Small intestine (tissue), 7 donors: Measurements from ENCODE around the gene NAT8L. TPM values are rescaled to one million over a fixed set of nuclear protein-coding genes. Genes with fewer than 3 reads are reported as not detected.
A peak's percentile ranks its signal among the peaks of the same experiment; 100 is the strongest.

ENCODE experiments used
- DNase-seq, 2 donors: peaks; one replicate each; pipeline versions ENCODE4 v3.0.0 to v3.0.0-alpha.2; 2013
- FAIRE-seq: peaks from 2 replicates; lab custom pipeline; 2012; peaks lifted over from hg19 to GRCh38; lab: Jason Lieb, UNC
- H3K27ac ChIP-seq, 3 donors: one replicate each; pipeline ENCODE4 v1.5.1; 2013; ENCODE audit warnings: low read length in 2 of 3, mild to moderate bottlenecking in 2 of 3, control low read depth in 1 of 3, inconsistent platforms in 1 of 3, low read depth in 1 of 3, moderate library complexity in 1 of 3
- H3K27me3 ChIP-seq, 3 donors: one replicate each; pipeline ENCODE4 v1.6.1; 2013; ENCODE audit warnings: low read length in 3 of 3, inconsistent platforms in 1 of 3; ENCODE audit not compliant: control insufficient read depth in 3 of 3, insufficient read depth in 3 of 3
- H3K36me3 ChIP-seq, 3 donors: one replicate each; pipeline ENCODE4 v1.6.1; 2013; ENCODE audit warnings: low read length in 3 of 3, inconsistent platforms in 1 of 3, low read depth in 1 of 3, mild to moderate bottlenecking in 1 of 3, moderate library complexity in 1 of 3; ENCODE audit not compliant: control insufficient read depth in 3 of 3, insufficient read depth in 2 of 3
- H3K4me1 ChIP-seq, 3 donors: one replicate each; pipeline ENCODE4 v1.6.1; 2013; ENCODE audit warnings: low read length in 2 of 3, inconsistent platforms in 1 of 3, low read depth in 1 of 3, mild to moderate bottlenecking in 1 of 3, moderate library complexity in 1 of 3; ENCODE audit not compliant: control insufficient read depth in 3 of 3, insufficient read depth in 2 of 3
- H3K4me3 ChIP-seq, 3 donors: one replicate each; pipeline ENCODE4 v1.5.1; 2013; ENCODE audit warnings: low read length in 3 of 3, control low read depth in 1 of 3, inconsistent platforms in 1 of 3, low read depth in 1 of 3, mild to moderate bottlenecking in 1 of 3, moderate library complexity in 1 of 3
- H3K9me3 ChIP-seq, 2 donors: one replicate each; pipeline ENCODE4 v1.6.1; 2013; ENCODE audit warnings: low read depth in 1 of 2, low read length in 1 of 2; ENCODE audit not compliant: control insufficient read depth in 2 of 2, insufficient read depth in 1 of 2
- WGBS, 3 donors: extraction: QIAGEN DNeasy Blood & Tissue Kit; methylation state at CpG; one replicate each; pipeline ENCODE4 v1.1.7; 2013; 5-methylcytosine and 5-hydroxymethylcytosine counted together
- polyA plus RNA-seq, 4 donors: library from polyadenylated mRNA; stranded (reverse) in 3 of 4; unstranded in 1 of 4; fragments of 200-250 nt in 3 of 4; fragments of 120-200 nt in 1 of 4; gene quantifications; one replicate each; pipeline versions ENCODE4 v1.2.1 to v1.2.3, GENCODE V29; 2013
- donor health status: healthy with polysubstance abuse.
- donor health status: control.
- donor health status: control.
- donor health status: Bipolar disorder and iron deficiency.
- donor health status: healthy.

NAT8L gene
- polyA plus RNA-seq, 4 donors = under 0.01 to 1.8 (median 0.31) TPM; not detected in 1

- 80 to 88% (median 82%) methylated on average over 7 of the region's 7 CpGs for WGBS, 3 donors
- H3K27me3 ChIP-seq = no peaks in the 10 kb centered on the region
- no peaks in the 10 kb centered on the region for H3K4me1 ChIP-seq
- H3K27ac ChIP-seq = no peak overlapping the region
- H3K36me3 ChIP-seq = peaks cover 0 to 2% (median 0%) of the 10 kb centered on the region in 3 donors
- peaks cover 0 to 23% of the 10 kb centered on the region in 2 donors for H3K9me3 ChIP-seq
- no peak for DNase-seq
- H3K4me3 ChIP-seq = no peak overlapping the region
- FAIRE-seq = no peak
Measured at GRCh38 chr4:2096073-2096609, 37.0 kb downstream of the NAT8L start.

- Histone ChIP-seq H3K36me3 (no peaks in the 10 kb centered on the region), H3K4me1 (no peaks in the 10 kb centered on the region), H3K27me3 (no peaks in the 10 kb centered on the region), H3K9me3 (peaks cover 2 to 35% of the 10 kb centered on the region in 2 donors), H3K4me3 (no peak overlapping the region), H3K27ac (no peak overlapping the region)
- DNase-seq = no peak
- FAIRE-seq = no peak
- 88 to 95% (median 89%) methylated on average over 7 of the region's 7 CpGs for WGBS, 3 donors
Measured at GRCh38 chr4:2101346-2102044, 42.4 kb downstream of the NAT8L start.

DNA sequence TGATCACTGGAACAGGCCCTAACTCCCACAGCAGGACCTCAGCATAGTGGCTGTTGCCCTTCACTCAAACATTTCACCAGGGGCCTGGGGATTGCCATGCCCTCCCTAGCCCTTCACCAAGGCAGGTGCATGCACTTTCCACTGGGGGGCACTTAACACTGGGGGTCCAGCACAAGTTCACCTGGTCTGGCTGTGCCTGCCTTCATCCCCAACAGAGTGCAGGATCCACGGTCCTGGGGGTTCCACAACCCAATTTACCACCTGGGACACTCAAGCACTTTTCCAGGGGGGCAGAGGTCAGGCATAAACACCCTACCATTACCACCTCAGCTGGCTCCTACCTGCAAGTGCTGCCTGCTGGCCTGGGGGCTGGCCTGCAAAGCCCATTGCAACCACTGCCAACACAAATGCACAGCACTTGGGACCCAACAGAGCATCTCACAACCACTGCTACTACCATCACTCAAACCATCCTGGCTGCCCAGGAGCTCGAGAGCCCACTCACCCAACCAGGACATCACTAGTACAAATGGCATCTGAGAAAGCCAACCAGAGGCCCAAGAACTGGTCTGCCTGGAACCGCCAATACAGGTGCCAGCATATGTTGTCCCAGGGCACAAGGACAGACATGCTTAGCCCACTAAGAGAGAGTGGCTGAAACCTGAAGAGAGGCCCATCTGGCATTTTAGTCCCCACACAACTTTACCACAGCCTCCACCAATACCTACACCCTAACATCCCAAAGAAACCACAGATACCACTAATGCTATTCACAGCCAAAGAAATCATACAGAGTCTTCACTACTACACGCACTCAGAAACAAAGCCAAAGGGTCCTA lies 43.1 kb downstream of the NAT8L start:
- 70 to 82% (median 78%) methylated on average over 4 of the region's 4 CpGs for WGBS, 3 donors
- Histone ChIP-seq H3K4me3 (no peak overlapping the region), H3K27me3 (no peaks in the 10 kb centered on the region), H3K36me3 (no peaks in the 10 kb centered on the region), H3K27ac (no peak overlapping the region), H3K9me3 (peaks cover 2 to 27% of the 10 kb centered on the region in 2 donors), H3K4me1 (no peaks in the 10 kb centered on the region)
- DNase-seq (no peak), FAIRE-seq (no peak)

- FAIRE-seq (no peak), DNase-seq (peak in 1 of 2 donors; percentile 43)
- H3K36me3 ChIP-seq = no peaks in the 10 kb centered on the region
- 43 to 80% (median 68%) methylated on average over 5 of the region's 5 CpGs for WGBS, 3 donors
- peaks cover 0 to 4% (median 0%) of the 10 kb centered on the region in 3 donors for H3K27me3 ChIP-seq
- H3K4me1 ChIP-seq = no peaks in the 10 kb centered on the region
- no peak overlapping the region for H3K27ac ChIP-seq
- peaks cover 2 to 26% of the 10 kb centered on the region in 2 donors for H3K9me3 ChIP-seq
- H3K4me3 ChIP-seq = no peak overlapping the region
Measured at GRCh38 chr4:2103127-2103842, 44.2 kb downstream of the NAT8L start.

DNA sequence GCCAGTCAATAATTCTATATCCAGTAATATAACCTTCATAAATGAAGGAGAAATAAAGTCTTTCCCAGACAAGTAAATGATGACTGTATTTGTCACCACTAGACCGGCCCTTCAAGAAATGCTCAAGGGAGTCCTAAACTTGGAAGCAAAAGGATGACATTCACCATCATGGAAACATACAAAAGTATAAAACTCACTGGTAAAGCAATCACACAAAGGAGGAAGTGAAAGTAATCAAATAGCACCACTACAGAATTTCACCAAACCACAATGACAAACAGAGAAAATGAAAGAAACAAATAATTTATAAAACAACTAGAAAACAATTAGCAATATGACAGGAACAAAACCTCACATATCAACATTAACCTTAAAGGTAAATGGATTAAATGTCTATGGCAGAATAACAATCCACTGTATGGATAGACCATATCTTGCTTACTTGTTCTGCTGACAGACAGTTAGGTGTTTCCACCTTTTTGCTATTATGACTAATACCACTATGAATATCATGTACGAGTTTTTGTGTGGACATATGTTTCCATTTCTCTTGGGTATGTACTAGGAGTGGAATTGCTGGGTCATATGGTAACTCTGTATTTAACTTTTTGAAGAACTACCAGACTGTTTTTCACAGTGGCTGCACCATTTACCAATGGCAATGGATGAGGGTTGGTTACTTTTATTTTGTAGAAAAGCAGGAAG lies 44.9 kb downstream of the NAT8L start:
- DNase-seq (no peak), FAIRE-seq (no peak)
- H3K4me3 ChIP-seq = no peak overlapping the region
- H3K27ac ChIP-seq = no peak overlapping the region
- peaks cover 2 to 24% of the 10 kb centered on the region in 2 donors for H3K9me3 ChIP-seq
- WGBS, 3 donors = 74 to 87% (median 84%) methylated on average over 2 of the region's 2 CpGs
- no peaks in the 10 kb centered on the region for H3K4me1 ChIP-seq
- H3K27me3 ChIP-seq = peaks cover 0 to 4% (median 0%) of the 10 kb centered on the region in 3 donors
- H3K36me3 ChIP-seq = no peaks in the 10 kb centered on the region

- Histone ChIP-seq H3K4me1 (no peaks in the 10 kb centered on the region), H3K27me3 (peaks cover 0 to 4% (median 0%) of the 10 kb centered on the region in 3 donors), H3K27ac (no peak overlapping the region), H3K36me3 (no peaks in the 10 kb centered on the region), H3K9me3 (peaks cover 2 to 24% of the 10 kb centered on the region in 2 donors), H3K4me3 (no peak overlapping the region)
- DNase-seq (no peak), FAIRE-seq (no peak)
- WGBS, 3 donors = 81 to 83% (median 82%) methylated on average over 9 of the region's 9 CpGs
Measured at GRCh38 chr4:2104556-2105345, 45.6 kb downstream of the NAT8L start.

- Histone ChIP-seq H3K9me3 (peaks cover 2 to 24% of the 10 kb centered on the region in 2 donors), H3K27me3 (peaks cover 0 to 4% (median 0%) of the 10 kb centered on the region in 3 donors), H3K4me3 (no peak overlapping the region), H3K36me3 (no peaks in the 10 kb centered on the region), H3K4me1 (no peaks in the 10 kb centered on the region), H3K27ac (no peak overlapping the region)
- DNase-seq (no peak), FAIRE-seq (no peak)
- WGBS, 3 donors = 91 to 100% (median 98%) methylated on average over 1 of the region's 1 CpG
Measured at GRCh38 chr4:2105559-2105958, 46.4 kb downstream of the NAT8L start.
